ENCODE measurements around the gene ATRN.

- TF ChIP-seq BHLHE40 (IDR thresholded peaks at IDR 0.05; ENCODE audit: borderline replicate concordance) (no peak), SP1 (IDR thresholded peaks at IDR 0.05) (no peak)
Measured at GRCh38 chr20:3670945-3671344, 200.1 kb downstream of the ATRN start.
